Prostate gland (tissue), 2 donors: ENCODE results near the gene DCX. TPM values are rescaled to one million over a fixed set of nuclear protein-coding genes. Genes with fewer than 3 reads are reported as not detected.
A peak's percentile ranks its signal among the peaks of the same experiment; 100 is the strongest.

Source experiments
- DNase-seq: peaks from one replicate; pipeline ENCODE4 v3.0.0-alpha.2; 2019; ENCODE audit warnings: low spot score
- H3K27ac ChIP-seq, 2 donors: fragments of 200-600 bp; sonication (generic); 2 replicates each; pipeline ENCODE4 v1.5.1; 2017 to 2019
- H3K27me3 ChIP-seq: fragments of 200-600 bp; sonication (generic); replicated peaks from 2 replicates; pipeline ENCODE4 v1.5.1; 2019; ENCODE audit not compliant: insufficient read depth
- H3K36me3 ChIP-seq, 2 donors: fragments of 200-600 bp; sonication (generic); 1 replicate in 1 of 2; 2 replicates in 1 of 2; pipeline versions ENCODE4 v1.5.1 to v1.8.1; 2017 to 2019
- H3K4me1 ChIP-seq: fragments of 200-600 bp; sonication (generic); replicated peaks from 2 replicates; pipeline ENCODE4 v1.5.1; 2019
- H3K4me3 ChIP-seq, 2 donors: fragments of 200-600 bp; sonication (generic); 2 replicates each; pipeline ENCODE4 v1.5.1; 2017 to 2019
- H3K9me3 ChIP-seq: fragments of 200-600 bp; sonication (generic); 2 replicates; pipeline ENCODE4 v1.5.1; 2017
- POLR2A ChIP-seq: fragments of 450-650 bp; IDR thresholded peaks from one replicate; pipeline ENCODE4 v1.6.1; 2016; ENCODE audit warnings: antibody characterized with exemption, mild to moderate bottlenecking
- WGBS: methylation state at CpG from one replicate; pipeline ENCODE4 v1.1.5; 2018; 5-methylcytosine and 5-hydroxymethylcytosine counted together
- intact Hi-C: fragments of 100-400 bp; cut with DNase I; formaldehyde crosslinking; loops from one replicate; pipeline ENCODE4 v1.14.2; 2022
- small RNA-seq, 2 donors: library from RNA; depleted of rRNA; stranded (forward); fragments of <200 nt; gene quantifications; one replicate each; pipeline ENCODE3, GENCODE V24; 2016
- total RNA-seq, 2 donors: library from RNA; depleted of rRNA; stranded (reverse); fragments of >200 nt; gene quantifications; one replicate each; pipeline ENCODE4 v1.1.0, GENCODE V29; 2016
- TF ChIP-seq, protein P1 (sequence below), 4 experiments: fragments of 200-600 bp in 2 of 4; fragments of 450-650 bp in 2 of 4; sonication (generic) in 2 of 4; IDR thresholded peaks; 1 replicate in 3 of 4; 2 replicates in 1 of 4; pipeline ENCODE4 v1.5.1; 2016 to 2019; ENCODE audit warnings: antibody characterized with exemption in 4 of 4, mild to moderate bottlenecking in 2 of 4, moderate library complexity in 2 of 4

DCX gene
- total RNA-seq, 2 donors from 2014 or later, result 0.17 TPM; not detected in 1

DNA sequence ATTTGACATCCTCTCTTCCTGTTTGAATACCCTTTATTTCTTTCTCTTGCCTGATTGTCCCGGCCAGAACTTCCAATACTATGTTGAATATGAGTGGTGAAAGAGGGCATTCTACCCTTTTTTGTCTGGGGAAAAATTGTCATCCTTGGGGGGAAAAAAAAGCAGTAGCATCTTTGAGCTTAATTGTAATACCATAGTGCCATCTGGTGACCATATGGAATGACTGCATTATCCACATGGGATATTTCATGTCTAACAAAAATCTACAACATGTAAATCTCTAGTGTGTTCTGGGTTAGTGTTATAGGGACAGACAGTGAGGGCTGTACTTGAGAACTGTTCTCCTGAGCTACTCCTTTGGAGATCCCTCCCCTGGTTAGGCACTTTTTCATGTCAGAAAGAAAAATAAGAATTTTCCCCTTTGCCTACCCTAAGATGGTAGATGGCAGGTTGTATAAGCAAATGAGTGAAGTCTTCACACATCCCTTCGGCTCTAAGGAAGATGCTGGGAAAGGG lies 167.7 kb downstream of the DCX start:
- TF ChIP-seq, protein P1, sequence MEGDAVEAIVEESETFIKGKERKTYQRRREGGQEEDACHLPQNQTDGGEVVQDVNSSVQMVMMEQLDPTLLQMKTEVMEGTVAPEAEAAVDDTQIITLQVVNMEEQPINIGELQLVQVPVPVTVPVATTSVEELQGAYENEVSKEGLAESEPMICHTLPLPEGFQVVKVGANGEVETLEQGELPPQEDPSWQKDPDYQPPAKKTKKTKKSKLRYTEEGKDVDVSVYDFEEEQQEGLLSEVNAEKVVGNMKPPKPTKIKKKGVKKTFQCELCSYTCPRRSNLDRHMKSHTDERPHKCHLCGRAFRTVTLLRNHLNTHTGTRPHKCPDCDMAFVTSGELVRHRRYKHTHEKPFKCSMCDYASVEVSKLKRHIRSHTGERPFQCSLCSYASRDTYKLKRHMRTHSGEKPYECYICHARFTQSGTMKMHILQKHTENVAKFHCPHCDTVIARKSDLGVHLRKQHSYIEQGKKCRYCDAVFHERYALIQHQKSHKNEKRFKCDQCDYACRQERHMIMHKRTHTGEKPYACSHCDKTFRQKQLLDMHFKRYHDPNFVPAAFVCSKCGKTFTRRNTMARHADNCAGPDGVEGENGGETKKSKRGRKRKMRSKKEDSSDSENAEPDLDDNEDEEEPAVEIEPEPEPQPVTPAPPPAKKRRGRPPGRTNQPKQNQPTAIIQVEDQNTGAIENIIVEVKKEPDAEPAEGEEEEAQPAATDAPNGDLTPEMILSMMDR (IDR thresholded peaks at IDR 0.05), result peak in 3 of 4 experiments; percentile 28 to 60 (median 51)
- TF ChIP-seq POLR2A, result no peak
- Histone ChIP-seq H3K36me3 (no peaks in the 10 kb centered on the region), H3K4me1 (no peaks in the 10 kb centered on the region), H3K27ac (no peak overlapping the region), H3K27me3 (no peaks in the 10 kb centered on the region), H3K9me3 (no peaks in the 10 kb centered on the region), H3K4me3 (no peak overlapping the region)
- intact Hi-C loops, result loop anchor here (5.0 to 10.0 kb wide), 4 partner anchors 79 to 789 kb away; no protein-coding TSS in a partner anchor
- no peak for DNase-seq
- WGBS, result 36% methylated on average over 2 of the region's 2 CpGs

Small RNA genes within 50 kb of the gene (small RNA-seq; reads per million reads assigned to genes)
- 0 reads per million in 2 donors for gene RNU6-496P

Other genes starting within 250 kb of the DCX start
- 1 to 10 TPM in 1 of 2 donors, under 1 TPM in 1; 0.50 to 7.8 TPM for gene CAPN6, start 141.7 kb downstream of the DCX start, total RNA-seq
- 10 to 100 TPM in 1 of 2 donors, under 1 TPM in 1; 0.05 to 10.7 TPM for gene SERTM2, start 99.5 kb upstream of the DCX start, total RNA-seq